IPS-15b (cell line): Measurements from ENCODE around the gene LFNG.

ENCODE experiments used
- H3K27me3 ChIP-seq: one replicate; pipeline ENCODE4 v1.6.1; 2013; ENCODE audit warnings: low read length; ENCODE audit not compliant: control insufficient read depth, insufficient read depth
- H3K36me3 ChIP-seq: one replicate; pipeline ENCODE4 v1.6.1; 2013; ENCODE audit warnings: low read length; ENCODE audit not compliant: control insufficient read depth, insufficient read depth
- H3K4me1 ChIP-seq: one replicate; pipeline ENCODE4 v1.6.1; 2013; ENCODE audit warnings: mild to moderate bottlenecking, low read length; ENCODE audit not compliant: control insufficient read depth, insufficient read depth
- H3K4me3 ChIP-seq: one replicate; pipeline ENCODE4 v1.5.1; 2013; ENCODE audit warnings: low read depth, low read length
- H3K9ac ChIP-seq: one replicate; pipeline ENCODE4 v1.6.1; 2013; ENCODE audit warnings: low read depth, mild to moderate bottlenecking, low read length
- H3K9me3 ChIP-seq: one replicate; pipeline ENCODE4 v1.6.1; 2013; ENCODE audit warnings: mild to moderate bottlenecking, low read length; ENCODE audit not compliant: control insufficient read depth, insufficient read depth

The LFNG gene

DNA sequence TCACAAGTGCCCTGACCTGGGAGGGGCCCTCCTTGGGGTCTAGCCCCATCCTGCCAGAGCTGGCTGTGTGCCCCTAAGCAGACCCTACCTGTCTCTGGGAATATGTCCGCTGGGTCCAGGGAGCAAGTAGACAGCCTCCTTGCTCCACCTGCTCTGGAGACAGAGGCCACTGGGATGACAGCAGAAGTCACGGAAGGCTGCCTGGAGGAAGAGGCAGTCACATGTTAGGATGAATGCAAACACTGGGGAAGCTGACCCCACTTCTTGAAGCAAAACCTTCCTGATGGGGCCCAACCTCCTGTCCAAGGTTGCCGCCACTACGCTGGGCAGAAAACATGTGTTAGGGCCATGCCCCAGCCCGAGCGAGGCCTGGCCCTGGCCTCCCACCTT, 11.7 kb upstream of the LFNG start:
- Histone ChIP-seq H3K4me3 (no peak overlapping the region), H3K4me1 (no peaks in the 10 kb centered on the region), H3K36me3 (no peaks in the 10 kb centered on the region), H3K27me3 (no peaks in the 10 kb centered on the region), H3K9me3 (no peaks in the 10 kb centered on the region), H3K9ac (no peak overlapping the region)

DNA sequence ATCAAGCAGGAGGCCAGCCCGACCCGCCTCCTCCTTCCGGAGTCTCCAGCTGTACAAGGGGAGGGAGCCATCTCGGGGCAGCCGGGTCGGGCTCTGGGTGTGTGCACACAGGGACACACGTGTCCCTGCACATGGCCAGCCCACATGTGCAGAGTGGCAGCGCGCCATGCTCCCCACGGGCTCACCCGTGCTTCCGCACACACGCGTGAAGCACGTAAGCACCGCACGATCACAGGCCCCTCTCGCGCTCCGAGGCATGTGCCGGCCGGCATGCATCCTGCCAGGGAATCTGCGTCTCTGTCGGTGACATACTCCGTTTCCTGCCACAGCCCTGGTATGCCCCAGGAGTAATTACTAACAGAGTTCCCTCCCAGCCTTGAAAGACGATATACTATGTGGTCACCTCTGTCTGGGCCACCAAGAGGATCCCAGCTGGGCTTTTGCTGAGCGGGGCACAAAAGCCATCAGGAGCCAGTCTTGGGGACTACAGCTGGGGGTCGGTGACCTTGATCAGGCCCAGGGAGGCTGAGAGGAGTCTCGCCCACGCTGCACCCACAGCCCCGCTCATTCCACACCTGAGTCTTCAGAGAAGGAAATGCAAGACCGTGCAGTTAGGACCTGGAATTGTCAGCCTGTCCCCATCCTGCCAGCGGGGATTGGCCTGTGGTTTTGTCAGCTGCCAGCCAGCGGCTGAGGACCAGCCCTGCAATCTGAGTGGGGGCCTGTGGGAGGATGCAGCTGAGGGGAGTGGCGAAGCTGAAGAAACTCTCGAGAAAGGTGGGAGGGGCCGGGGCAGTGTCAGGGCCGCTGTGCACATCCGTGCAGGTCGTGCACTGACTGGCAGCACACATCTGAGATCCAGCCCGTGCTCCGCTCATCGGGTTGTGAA, 11.0 kb upstream of the LFNG start:
- Histone ChIP-seq H3K27me3 (no peaks in the 10 kb centered on the region), H3K4me1 (no peaks in the 10 kb centered on the region), H3K9ac (no peak overlapping the region), H3K9me3 (no peaks in the 10 kb centered on the region), H3K36me3 (no peaks in the 10 kb centered on the region), H3K4me3 (no peak overlapping the region)

DNA sequence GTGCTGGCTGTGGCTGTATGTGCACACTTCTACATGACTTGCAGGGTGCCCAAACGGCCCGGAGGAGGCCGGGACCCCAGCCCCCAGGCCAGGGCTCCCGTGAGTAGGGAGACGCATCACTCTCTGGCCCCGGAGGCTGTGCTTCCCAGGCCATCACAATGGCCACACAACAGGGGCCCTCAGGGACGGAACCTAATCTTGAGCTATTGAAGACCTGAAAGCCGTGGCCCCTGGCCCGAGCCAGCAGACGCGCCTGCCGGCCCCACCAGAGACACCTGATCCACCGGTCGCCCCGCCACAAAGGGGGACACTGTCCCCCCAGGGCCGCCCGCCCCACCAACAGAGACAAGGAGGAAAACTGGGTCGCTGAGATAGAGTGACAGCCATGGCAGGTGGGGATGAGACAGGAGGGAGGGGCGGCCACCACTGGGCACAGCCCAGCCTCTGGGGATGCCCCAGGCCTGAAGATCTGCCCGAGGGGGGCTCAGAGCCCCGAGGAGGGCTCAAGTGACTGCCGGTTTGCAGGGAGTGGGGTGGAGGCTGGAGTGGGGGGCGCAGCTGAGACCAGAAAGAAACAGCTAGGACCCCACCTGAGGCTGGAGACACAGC, 10.2 kb upstream of the LFNG start:
- H3K9ac ChIP-seq = no peak overlapping the region
- no peaks in the 10 kb centered on the region for H3K4me1 ChIP-seq
- H3K27me3 ChIP-seq = no peaks in the 10 kb centered on the region
- H3K9me3 ChIP-seq = no peaks in the 10 kb centered on the region
- no peaks in the 10 kb centered on the region for H3K36me3 ChIP-seq
- H3K4me3 ChIP-seq = no peak overlapping the region

DNA sequence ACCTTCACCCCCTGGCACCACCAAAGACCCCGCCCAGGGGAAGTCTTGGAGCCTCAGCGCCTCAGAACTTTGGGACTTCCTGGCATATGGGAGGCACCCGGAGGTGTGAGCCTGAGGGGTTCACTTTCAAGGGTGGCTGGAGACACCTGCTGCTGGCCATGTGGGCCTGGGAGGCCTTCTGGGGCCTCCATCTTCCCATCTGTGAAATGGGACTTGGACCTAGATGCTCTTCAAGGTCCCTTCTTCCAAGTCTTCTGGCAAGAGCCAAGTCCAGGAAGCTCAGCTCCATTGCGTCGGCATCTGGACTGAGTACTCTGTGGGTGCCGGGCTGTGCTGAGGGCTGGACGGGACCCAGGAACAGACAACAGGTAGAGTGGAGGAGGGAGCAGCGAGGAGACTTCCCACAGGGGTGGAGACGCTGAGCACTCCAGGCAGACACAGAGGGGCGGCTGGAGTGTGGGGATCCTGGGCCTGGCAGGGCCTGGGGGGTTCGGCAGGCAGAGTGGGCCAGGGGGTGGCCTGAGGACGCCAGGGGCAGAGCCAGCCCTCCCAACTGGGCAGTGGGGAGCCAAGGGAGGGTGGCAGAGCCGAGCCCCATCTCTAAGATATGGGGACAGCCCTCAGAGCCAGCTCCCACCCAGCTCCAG, 9.3 kb upstream of the LFNG start:
- Histone ChIP-seq H3K9me3 (no peaks in the 10 kb centered on the region), H3K36me3 (no peaks in the 10 kb centered on the region), H3K4me1 (no peaks in the 10 kb centered on the region), H3K9ac (no peak overlapping the region), H3K4me3 (no peak overlapping the region), H3K27me3 (no peaks in the 10 kb centered on the region)

DNA sequence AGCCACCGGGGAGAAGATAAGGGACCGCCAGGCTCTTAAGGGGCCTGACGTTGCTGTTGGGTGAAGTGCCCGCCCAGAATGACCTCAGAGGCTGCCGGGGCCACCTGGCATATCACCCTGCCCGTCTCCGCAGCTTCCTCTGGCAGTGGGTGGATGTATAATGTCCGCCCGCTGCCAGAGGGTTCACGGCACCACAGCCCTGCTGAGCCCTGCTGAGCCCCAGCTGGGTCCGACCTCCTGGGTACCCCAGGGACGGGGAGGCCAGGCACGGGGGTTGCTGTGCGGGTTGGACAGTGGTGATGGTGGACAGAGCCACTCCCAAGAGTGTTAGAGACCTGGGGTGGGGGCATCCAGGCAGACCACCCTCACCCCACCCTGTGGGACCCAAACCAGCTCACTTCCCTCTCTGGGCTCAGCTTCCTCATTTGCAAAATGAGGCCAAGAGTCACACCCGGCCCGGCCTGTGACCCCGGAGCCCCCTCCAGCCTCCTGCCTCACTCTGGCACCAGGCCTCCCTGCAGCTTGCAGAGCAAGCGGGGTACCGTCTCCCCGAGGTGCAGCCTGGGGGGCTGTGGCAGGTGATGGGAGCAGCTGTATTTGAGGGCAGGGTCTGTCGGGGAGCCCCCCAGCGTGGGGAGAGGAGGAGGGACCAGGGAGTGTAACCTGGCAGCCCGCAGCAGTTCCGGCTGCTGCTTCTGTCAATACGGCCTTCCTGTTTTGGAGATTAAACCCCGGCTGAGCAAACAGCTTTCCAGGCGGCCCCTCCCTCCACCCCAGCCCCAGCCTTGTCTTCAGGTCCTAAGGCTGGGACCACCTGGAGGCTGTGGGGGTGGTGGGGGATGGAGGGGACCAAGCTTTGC, 8.4 kb upstream of the LFNG start:
- Histone ChIP-seq H3K4me1 (no peaks in the 10 kb centered on the region), H3K4me3 (no peak overlapping the region), H3K36me3 (no peaks in the 10 kb centered on the region), H3K9me3 (no peaks in the 10 kb centered on the region), H3K9ac (no peak overlapping the region), H3K27me3 (no peaks in the 10 kb centered on the region)

DNA sequence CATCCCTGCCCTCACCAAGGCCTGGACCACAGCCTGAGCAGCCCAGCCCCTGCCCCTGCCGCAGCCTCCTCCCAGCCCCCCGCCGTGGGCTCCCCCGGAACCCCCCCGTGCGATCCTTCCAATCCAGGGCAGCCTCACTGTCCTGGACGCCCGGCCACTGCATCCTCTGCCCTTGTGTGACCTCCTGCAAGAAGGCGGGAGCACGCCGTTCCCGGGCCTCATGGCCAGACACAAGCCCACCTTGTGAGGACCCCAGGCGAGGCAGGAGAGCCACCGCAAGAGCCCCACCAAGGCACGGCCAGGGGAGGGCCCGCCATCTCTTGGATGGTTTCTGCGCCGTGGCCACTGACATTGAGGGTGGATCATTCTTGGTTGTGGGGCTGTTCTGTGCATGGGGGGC, 7.8 kb upstream of the LFNG start:
- Histone ChIP-seq H3K9me3 (no peaks in the 10 kb centered on the region), H3K9ac (peak overlapping the region; percentile 12), H3K4me3 (no peak overlapping the region), H3K36me3 (peaks cover 4% of the 10 kb centered on the region), H3K27me3 (no peaks in the 10 kb centered on the region), H3K4me1 (no peaks in the 10 kb centered on the region)

DNA sequence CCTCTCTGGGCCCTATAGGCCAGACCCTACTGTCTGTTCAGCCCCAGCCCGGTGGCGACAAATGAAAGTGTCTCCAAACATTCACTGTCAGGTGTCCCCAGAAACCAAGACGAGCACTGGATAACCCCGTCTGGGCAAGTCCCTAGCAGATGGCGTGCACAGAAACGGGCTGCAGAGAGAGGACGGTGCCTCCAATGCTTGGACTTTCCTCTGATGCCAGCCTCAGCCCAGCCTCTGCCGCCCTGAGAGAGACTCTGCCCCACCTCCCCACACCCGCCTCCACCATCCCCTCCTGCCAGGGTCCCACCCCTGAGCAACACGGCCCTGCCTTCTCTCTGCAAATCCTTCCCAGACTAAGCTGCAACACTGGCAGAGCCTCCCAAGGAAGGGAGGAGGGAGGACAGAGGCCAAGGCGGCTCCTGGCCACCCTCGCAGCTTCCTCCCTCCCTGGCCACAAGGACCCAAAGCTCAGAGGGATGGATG, 7.4 kb upstream of the LFNG start:
- H3K9ac ChIP-seq = peak overlapping the region; percentile 12
- H3K36me3 ChIP-seq = peaks cover 4% of the 10 kb centered on the region
- no peaks in the 10 kb centered on the region for H3K4me1 ChIP-seq
- no peaks in the 10 kb centered on the region for H3K27me3 ChIP-seq
- H3K9me3 ChIP-seq = no peaks in the 10 kb centered on the region
- H3K4me3 ChIP-seq = no peak overlapping the region

DNA sequence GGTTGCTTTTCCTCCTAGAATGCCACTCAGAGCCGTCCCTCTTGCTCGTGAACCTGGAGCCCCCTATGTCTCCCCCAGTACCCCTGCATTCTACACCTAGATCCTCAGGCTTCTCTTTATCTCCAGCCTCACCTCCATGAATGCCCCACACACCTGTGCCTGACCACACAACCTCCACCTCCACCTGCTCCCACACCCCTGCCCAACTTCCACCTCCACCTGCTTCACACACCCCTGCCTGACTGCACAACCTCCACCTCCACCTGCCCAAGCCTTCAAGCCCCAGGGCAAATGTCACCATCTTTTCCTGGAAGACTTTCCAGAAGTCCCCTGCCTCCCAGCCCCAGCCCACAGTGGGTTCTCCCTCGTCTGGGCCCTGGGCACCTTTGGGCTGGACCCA, 6.9 kb upstream of the LFNG start:
- no peak overlapping the region for H3K9ac ChIP-seq
- H3K36me3 ChIP-seq = peaks cover 4% of the 10 kb centered on the region
- no peak overlapping the region for H3K4me3 ChIP-seq
- no peaks in the 10 kb centered on the region for H3K9me3 ChIP-seq
- H3K27me3 ChIP-seq = peaks cover 3% of the 10 kb centered on the region
- peaks cover under 1% of the 10 kb centered on the region for H3K4me1 ChIP-seq

DNA sequence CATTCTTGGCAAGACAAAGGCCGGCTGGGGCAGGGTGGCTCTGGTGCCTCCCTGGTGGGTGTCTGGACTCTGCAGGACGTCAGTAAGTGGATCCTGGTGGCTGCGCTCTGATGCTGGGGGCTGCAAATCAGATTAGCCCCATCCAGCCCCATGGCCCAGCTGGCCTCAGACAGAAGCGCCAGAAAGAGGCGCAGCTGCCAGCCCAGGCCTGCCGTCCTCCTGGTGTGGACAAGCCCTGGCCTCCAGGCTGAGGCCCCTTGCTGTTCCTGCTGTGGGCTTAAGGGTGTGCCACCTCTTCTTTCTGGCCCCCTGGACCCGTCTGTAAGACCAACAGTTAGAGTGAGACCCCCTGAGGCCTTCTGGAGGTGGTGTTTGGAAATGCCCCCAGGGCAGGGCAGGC, 5.9 kb upstream of the LFNG start:
- Histone ChIP-seq H3K27me3 (peaks cover 9% of the 10 kb centered on the region), H3K36me3 (peaks cover 4% of the 10 kb centered on the region), H3K9me3 (no peaks in the 10 kb centered on the region), H3K4me1 (peaks cover 6% of the 10 kb centered on the region), H3K4me3 (no peak overlapping the region), H3K9ac (no peak overlapping the region)

DNA sequence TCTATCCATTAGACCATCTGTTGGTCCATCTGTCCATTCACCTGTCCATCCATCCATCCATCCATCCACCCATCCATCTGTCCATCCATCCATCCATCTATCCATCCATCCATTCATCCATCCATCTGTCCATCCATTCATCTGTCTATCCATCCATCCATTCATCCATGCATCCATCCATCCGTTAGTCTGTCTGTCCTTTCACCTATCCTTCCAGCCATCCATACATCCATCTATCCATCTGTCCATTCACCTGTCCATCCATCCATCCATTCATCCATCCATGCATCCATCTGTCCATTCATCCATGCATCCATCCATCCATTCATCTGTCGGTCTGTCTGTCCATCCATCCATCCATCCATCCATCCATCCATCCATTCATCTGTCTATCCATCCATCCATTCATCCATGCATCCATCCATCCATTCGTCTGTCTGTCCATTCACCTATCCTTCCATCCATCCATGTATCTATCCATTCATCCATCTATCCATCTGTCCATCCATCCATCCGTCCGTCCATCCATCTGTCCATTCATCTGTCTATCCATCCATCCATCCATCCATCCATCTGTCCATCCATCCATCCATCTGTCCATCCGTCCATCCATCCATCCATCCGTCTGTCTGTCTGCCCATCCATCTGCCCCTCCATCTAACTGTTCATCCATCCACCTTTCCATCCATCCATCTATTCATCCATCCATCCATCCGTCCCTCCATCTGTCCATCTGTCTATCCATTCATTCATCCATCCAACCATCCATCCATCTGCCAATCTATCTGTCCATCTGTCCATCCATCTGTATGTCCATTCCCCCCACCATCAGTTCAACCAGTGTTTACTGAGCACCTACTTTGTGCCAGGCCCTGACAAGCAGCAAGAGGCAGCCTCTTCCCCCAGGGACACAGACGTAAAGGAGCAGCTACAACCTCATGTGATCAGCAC, 4.8 kb upstream of the LFNG start:
- Histone ChIP-seq H3K36me3 (peaks cover 4% of the 10 kb centered on the region), H3K9me3 (no peaks in the 10 kb centered on the region), H3K9ac (no peak overlapping the region), H3K4me3 (no peak overlapping the region), H3K27me3 (peaks cover 11% of the 10 kb centered on the region), H3K4me1 (peaks cover 6% of the 10 kb centered on the region)
